HG03460 (cell line): ENCODE results near the gene TLCD1.

Experiments
- ATAC-seq: cut with Tn5 transposase; IDR thresholded peaks from one replicate; pipeline ENCODE4 v1.9.1; 2021; ENCODE audit not compliant: unreplicated experiment

TLCD1 gene

DNA sequence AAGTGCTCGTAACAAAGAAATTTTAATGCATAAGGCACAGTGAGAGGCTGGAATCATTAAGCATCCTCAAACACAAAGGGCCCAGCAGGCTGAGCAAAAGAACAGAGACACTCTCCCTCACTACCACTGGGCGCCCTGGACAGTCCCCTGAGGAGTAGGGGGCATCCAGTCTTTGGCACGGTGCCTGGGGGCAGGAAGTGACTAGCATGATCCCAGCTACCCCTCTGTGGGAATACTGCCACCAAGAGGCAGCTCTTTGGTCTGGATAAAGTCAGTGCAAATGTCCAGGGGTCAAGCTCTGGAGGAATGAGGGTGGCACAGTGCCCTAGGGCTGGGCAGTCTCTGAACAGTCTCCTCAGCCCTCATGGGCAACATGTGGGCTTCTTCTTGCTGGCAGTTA is 11.8 kb downstream of the TLCD1 start:
- no peak for ATAC-seq

DNA sequence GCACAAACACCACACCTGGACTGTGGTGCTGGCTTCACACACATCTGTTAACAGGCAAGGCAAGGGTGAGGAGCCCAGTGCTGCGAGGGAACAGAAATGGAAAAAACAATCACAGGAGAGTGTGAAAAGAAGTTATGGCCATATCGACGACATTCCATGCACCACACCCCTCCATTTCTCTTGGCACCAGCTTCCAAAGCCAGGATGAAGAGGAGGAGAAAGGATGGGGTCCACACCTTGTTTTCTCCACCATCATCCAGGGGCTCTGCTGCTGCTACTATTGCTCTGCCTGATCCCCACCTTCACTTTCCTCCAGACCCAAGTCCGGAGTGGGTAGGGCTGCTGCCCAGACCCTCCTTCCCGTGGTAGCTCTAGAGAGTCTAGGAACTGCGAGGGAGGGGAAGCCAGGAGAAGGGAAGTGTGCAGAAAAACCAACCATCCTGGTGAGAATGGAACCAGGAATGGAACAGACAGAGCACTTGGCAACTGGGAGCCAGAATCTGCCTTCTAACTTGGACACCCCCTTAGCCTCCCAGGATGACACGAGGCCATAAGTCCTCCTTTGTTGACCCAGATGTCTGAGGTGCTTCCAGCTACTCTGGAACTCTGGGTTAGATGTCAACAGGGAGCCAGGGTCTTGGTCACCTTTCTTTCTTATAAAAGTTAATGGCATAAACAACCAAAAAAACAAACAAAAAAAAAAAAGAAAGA is 13.2 kb downstream of the TLCD1 start:
- ATAC-seq = no peak

DNA sequence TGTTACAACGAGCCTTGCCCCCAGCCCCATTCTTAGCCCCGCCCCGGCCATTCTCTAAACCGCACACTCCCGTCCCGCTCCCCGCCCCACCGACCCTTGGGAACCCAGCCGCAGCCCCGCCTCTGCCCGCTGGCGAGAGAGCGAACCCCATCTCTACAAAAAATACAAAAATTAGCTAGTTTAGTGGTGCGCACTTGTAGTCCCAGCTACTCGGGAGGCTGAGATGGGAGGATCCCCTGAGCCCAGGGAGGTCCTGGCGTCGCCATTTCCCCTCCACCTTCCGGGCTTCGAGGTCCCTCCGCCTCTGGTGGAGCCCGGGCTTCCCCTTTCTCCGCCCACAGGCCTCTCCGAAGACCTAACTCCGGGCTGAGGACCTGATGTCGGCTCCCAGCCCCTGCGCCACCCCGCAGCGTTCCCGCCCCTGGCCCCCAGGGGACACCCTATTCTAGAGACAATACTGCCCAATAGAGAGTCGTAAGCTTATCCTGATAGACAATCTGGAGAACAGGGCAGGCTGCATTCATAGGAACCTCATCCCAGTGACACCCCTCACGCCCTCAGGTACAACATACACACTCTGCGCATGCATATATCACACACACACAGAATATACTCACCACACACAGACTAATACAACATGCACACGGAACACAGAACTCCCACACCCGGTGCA is 13.9 kb downstream of the TLCD1 start:
- peak; percentile 25 for ATAC-seq

DNA sequence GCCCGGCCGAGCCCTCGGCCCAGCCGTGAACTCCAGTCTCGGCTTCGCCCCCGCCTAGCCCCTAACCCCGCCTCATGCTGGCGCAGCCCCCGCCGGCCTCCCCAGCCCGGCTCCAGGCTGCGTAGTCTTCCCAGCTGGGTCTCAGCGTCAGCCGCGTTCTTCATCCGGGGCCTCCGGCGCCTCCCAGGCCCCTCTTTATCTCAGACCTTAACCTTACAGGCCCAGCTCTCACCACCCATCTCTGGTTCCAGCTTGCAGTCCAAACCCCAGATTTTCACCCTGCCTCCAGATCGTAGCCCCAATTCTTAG is 14.4 kb downstream of the TLCD1 start, which contains the start of gene PROCA1:
TSS of gene PROCA1 (minus strand) at position 166 of the 309 bp plus-strand sequence. CDS start 228 bp downstream, outside the sequence.
- ATAC-seq = peak; percentile 8

DNA sequence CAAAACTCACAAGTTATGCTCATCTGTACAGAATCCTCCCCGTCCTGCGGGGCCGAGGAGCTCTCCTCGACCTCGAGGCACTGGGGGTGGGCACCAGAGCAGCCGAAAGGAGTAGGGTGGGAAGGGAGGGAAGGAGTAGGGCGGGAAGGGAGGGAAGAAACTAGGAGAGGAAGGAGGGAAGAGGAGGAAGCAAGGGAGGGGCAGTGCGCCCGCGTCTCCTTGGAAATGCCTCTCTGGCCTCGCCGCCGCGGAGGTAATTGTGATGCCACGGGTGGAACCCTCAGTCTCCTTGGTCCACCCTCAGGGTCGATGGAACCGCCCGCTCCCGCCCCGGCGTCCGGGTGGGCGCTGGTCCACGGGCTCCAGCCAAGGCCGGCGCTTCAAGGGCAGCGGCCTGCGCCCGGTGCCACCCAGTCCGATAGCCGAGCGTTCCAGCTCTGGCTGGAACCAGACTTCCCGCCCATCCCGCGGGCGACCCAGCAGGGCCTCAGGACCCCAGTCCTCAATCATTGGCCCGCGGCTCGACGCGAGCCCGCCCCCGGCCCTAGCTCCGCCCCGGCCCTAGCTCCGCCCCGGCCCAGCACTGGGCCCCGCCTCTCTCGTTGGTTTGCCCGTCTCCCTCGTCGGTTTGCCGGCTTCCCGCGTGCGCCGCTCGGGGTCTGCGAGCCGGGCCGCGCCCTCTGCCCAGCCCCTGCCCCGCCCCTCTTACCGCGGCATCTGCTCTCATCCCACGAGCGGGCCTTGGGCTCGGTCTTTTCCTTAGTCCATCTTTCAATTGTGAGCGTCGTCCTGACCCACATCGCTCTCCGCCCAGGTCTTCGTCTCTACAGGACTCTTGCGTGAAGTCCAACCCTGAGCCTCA is 14.9 kb downstream of the TLCD1 start:
- peak; percentile 80 for ATAC-seq

DNA sequence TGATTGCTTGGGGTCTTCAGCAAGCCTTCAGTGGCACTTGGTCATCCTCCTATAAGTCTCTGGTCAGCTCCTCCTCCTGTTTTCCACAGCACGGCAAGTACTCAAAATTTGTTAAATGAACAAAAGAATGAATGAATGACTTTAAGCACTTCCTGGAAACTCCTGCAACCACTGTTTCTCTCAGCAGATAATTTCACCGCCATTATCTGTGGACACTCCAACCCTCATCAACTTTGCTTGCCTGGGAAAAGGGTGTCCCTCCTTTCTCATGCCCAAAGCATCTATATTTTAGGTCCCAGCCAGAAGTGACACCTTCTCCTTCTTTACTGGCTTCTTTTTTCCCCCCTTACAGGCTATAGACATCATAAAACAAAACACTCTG is 18.7 kb downstream of the TLCD1 start:
- ATAC-seq = no peak

DNA sequence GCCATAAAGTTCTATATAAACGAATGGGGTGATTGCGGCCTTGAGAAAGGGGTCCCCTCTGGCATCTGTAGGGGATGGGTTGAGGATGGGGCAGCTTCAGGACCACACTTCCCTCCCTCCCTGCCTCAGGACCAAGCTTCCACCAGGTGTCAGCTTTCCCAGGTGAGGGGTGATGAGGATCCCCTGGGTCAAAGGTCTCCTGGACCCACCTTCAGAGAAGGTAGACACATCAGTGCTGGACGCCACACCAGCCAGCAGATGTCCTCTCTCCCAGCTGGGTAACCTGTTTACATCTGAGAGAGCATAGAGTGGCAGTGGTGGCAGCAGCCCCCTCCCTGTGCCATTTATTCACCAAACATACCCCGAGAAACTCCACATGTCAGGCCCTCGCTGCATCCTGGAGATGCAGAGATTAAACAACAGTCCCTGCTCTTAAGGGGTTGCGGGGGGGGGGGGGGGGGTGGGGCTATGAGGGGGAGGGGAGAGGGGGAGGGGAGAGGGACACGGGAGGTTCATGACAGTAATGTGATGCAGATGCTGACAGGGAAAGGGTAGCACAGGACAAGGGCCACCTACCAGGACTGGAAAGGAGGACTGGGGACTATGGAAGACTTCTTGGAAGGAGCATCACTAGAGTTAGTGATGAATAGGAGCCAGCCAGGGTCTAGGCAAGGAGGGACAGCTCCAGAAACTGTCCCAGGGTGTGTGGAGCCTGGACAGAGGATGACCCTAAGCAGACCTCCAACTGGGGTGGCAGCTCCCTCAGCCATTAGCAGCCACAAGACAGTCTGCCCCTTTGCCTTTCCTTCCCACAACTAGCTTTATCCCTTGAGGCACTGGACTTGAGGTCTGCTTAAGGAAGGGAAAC is 19.3 kb downstream of the TLCD1 start:
- no peak for ATAC-seq

DNA sequence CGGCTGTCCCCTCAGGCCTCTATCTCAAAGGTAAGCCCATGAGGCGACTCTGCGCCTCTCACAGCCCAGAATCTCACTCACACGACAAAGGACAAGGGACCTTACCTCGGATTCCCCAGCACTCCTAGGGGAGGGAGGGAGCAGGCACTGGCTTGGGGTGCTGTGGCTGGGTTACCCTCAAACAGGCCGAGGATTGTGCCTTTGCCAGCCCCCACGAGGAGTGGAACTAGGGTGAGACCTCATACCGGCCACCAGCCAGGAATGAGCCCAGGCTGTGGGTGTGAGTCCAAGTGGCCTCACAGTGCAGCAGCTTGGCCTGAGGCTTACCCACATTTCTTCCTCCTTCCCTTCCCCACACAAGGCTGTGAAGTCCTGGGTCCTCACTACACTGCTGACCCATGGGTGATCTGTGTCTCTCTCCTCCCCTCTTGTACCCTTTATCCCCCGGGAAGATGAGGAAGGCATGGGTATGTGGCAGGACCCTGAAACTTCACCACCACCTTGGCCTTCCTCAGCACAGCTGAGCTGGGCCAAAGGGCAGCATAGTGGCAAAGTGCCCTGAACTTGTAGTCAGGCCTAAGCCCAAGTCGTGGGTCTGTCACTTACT is 20.2 kb downstream of the TLCD1 start:
- ATAC-seq = no peak

DNA sequence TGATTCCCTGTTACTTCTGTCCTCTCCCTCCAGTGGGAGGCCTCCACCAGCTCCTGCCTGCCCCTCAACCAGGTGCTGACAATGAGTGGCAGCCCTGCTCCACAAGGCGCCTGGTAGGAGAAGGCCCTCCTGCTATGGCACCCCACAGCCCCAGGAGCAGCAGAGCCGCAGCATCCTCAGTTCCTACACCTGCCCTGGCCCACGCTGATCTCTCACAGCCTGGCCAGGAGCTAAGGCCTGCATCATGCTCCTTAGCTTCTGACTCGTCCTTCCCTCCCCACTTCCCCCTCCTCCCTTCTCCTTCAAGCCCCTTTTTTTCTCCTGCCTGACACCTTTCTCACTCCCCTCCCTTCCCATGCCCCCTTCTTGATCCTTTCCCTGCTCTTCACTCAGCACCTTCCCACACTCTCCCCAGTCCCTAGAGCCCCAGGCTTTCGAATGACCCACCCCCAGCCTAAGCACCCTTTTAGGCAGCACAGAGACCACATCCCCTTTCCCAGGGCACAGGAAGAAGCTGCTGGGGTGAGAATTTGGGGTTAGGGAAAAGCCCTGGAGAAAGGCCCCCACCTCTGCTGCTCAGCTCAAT is 20.9 kb downstream of the TLCD1 start:
- no peak for ATAC-seq

DNA sequence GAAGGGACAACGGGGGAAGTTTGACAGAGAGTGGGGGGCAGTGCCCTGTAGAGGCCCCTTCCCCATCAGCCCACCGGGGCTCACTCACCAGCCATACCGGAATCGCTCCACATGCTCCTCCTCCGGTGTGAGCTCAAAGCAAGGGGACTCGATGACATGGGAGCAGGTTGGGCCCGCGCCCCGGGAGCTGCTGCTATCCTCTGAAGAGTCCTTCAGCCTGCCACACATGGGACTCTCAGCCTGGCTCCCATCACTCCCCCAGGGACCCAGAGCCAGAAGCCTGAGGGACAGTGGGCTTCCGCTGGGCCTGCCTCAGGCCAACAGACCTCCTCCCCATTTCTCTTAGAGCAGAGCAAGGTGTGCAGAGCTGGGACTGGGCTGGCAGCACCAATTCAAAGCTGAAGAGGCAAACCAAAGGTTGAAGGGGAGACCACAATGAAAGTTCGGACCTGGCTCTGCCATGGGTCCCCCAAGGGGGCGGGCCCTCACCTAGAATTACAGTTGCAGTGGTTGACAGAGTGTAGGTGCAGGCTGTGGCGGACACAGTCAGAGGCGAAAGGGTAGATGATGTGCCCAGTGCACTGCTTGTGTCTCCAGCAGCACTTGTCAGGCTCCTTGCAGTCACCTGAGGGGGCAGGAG is 21.7 kb downstream of the TLCD1 start:
- no peak for ATAC-seq

DNA sequence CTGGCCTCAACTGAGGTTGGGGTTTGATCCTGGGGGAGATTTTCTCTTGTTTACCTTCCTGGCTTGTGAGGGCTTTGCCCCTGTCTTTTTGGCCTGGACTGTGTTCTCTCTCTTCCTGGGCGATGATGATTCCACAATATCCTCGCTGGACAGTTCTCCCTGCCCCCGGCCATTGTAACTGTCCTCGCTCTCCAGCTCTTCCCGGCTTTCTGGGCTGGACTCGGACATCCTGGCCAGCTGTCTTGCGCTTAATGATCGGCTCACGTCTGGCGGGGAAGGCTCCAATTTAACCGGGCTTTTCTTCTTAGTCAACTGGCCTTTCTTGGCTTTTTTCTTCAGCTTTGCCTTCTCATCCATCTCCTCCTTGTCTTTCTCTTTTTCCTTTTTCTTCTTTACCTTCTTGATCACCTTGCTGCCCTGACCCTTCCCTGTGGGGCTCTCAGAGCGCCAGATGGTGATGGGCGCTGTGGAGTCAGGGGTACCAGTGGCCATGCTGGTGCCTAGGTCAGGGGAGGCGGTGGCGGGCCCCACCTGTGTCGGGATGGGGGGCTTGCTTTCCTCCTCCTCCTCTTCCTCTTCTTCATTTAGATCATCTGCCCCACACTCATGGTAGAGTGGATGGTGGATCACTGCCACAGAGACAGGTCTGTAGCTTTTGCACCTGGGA is 22.3 kb downstream of the TLCD1 start:
- no peak for ATAC-seq

DNA sequence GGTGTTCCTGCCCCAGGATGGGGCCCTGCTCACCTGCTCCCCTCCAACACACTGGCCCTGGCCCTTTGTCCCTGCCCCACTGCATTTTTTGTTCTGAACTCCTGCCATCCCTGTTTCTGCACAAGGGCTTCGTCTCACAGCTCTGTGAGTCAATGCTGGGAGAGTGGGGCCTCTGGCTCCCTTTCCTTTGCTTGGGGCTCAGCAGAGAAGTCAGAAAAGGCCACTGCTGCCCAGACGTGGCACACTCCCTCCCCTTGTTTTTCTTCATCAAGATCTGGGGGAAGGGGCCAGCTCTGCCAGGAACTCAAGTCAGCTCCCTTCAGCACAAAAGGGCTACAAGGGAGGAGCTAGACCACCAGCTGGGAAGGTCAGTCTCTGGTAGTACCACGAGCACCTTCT is 23.3 kb downstream of the TLCD1 start:
- no peak for ATAC-seq

DNA sequence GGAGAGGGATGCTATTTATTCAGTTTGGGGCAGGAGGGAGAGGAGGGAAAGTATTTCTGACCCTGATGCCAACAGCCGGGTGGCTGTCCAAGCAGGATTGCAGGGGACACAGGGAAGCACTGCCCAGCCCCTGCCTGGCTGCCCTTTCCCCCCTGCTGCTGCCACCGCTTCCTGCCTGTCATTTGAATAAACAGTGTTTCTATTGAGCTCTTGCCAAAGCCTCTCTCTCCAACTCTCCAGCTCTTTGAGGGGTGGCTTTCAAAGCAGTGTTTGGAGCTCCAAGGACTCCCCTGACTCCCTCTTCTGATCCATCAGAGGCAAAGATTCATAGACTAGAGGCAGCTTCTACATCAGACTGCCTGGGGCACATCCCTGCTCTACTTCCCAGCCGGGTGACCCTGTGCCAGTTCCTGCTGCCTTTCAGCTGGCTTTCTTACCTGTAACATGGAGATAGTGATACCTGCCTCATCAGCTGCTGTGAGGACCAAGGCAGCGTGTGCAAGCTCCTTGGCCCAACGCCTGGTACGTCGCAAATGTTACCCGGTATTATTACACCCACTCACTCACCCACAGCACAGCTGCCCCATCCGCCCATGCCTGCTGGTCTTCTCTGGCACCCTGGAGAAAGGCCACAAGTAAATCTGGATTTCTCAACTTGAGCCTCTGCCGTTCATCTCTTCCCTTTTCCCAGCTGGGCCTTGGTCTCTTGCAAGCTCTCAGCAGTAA is 23.8 kb downstream of the TLCD1 start:
- no peak for ATAC-seq

DNA sequence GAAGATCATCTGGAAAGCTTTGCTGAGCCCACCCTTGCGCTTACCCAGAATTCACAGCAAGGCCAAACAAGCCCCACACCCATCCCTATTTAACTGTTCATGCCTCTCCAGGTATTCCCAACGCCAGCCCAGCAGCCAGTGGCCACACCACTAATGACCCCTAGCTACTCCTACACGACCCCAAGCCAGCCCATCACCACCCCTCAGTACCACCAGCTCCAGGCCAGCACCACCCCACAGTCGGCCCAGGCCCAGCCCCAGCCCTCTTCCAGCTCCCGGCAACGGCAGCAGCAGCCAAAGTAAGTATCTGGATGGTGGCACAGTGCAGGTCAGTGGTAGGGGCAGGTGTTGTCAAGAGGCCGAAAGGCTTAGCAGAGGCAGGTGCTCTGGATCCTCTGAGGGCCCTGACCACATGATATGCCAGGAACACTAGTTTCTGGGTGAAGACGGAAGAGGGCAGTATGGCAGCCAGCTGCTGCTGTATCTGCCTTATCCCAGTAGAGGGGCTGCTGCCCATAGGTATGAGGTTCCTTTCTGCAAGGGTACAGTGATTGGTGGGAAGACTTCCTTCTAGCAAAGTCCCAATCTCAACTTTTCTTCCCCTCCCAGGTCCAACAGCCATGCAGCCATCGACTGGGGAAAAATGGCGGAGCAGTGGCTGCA is 25.1 kb downstream of the TLCD1 start:
- ATAC-seq = no peak

DNA sequence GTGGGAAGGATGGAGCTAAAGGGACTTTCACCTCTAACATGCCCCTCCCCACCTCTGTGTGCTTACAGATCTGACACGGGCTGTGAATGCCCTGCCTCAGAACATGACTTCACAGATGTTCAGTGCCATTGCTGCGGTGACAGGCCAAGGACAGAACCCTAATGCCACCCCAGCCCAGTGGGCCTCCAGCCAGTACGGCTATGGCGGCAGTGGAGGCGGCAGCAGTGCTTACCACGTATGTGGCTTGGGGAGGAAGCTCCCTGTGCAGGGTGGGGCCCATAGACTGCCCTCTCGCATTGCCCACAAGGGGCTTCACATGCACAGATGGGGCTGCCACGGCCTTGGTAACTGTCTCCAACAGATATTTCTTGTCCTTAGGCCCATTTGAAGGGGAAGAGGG is 25.8 kb downstream of the TLCD1 start:
- ATAC-seq = no peak

DNA sequence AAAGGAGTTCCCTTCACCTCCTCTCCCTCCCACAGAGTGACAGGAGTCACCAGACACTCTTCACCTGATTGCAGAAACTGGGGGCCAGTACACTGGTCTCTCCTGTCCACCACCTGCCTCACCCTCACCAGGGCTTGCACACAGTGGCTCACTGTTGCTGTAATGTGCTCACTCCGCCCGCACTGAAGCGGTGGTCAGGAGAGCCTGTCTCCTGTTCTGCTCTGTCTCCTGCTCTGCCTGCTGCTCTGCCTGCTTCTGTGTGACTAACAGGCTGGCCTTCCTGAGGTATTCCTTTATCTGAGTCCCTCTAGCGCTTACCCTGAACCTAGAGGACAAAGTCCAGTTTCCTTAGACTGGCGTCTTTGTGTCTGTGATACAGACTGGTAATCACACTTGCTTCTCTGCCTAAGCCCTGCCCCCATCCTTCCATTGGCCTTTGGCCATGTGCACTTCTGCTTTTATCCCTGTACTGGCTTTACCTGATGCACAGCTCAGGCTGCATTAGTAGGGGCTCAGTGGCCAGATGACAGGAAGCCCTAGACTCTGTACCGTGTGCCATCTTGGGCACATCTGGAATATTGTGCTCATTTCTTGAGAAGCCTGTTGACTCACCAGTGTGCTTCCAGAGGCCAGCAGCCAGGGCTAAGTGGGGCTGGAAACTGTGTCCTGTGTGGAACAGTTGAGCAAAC is 27.6 kb downstream of the TLCD1 start:
- no peak for ATAC-seq

DNA sequence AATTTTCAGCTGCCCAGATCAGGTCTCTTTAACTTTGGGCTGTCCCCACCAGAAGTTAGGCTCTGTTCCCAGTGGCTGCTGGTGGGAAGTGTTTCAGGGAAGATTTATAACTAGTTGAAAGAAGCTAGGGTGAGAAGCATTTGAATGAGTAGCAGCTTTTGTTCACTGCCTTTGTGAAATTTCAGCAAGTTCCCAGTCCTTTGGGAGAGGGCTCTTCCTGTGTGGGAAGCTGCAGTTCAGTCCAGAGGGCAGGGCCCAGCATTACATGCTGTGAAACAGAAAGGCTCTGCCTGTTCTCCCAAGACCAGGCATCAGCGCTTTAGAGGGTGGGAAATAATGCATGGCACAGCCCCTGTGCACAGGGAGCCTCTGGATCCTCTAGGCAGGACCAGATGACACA is 32.2 kb downstream of the TLCD1 start:
- ATAC-seq = no peak
